ENCODE measurements around the gene ZNF496.
A peak's percentile ranks its signal among the peaks of the same experiment; 100 is the strongest.
"Not testable (repeated sequence)": the region's sequence is repeated elsewhere in the genome, so short reads cannot be mapped to it uniquely, and the experiment has no call there.

Gene ZNF496

DNA sequence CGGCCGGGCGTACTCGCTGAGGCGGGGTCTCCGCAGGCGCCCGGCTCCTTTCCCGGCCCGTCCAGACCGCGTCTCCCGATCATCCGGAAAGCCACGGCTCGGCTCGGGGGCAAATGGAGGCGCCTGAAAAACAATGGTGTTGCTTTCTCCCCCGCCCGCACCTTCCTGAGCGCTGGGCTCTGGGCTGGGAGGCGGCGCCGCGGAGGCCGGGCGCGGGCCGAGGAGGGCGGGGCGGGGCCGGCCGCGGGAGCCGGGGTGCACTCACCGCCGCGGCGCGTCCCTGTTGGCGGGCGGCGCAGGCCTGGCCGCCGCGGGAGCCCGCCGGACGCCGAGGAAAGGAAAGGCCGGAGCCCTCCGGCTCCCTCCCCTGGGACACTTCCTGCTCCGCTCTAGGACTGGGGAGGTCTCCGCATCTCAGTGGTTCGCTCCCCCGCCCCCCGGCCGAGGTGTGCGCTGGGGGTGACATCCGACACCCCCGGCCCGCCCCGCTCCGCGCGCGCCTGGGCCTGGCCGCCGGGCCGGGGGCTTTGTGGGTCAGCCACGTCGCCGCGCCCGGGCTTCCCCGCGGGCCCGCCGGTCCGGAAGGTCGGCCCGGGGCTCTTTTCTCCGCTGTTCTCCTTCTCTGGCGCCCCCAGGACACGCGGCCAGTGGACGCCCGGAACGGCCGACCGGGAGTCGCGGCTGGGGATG is at the start of gene ZNF496:
TSS of gene ZNF496 (minus strand) at position 343 of the 690 bp plus-strand sequence. CDS start 2,289 bp downstream, outside the sequence.
- DNase-seq (ENCODE audit: insufficient read length, low spot score) (peak; percentile 97), FAIRE-seq (no peak)

DNA sequence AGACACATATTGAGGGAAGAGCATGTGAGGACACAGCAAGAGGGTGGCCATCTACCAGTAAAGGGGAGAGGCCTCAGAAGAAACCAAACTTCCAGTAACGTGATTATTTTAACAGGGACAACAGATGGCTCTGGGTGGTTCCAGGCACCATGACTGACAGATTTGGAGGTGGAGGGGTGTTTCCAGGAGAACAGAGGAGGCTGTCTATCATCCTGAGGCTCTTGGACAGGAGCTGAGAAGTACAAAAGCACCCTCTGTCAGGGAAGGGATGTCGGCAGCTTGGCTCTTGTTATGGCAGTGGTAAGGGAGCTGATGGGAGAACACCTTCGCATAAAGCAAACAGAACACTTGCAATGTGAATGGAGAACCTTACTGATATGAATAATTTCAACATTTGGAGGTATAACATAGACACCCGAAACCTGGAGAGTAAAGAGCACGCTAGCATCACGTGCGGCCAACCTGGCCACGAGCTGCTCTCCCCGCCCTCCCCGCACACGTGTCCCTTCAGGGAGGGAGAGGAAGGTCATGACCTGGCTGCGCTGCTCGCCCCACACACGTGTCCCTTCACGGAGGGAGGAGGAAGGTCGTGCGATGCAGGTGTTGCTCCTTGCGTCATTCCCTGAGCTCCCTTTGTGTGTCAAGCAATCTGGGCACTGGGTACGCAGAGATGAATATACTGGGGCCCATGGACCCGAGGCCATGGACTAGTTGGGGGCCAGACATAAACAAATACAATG is 46.8 kb upstream of the ZNF496 start:
- no peak for FAIRE-seq
- no peak for DNase-seq (ENCODE audit: insufficient read length, low spot score)

DNA sequence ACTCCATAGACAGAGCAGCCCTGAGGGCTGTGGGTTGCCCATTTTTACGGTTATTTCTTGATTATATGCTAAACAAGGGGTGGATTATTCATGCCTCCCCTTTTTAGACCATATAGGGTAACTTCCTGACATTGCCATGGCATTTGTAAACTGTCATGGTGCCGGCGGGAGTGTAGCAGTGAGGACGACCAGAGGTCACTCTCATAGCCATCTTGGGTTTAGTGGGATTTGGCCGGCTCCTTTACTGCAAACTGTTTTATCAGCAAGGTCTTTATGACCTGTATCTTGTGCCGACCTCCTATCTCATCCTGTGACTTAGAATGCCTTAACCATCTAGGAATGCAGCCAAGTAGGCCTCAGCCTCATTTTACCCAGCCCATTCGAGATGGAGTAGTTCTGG is 46.0 kb upstream of the ZNF496 start:
- not testable (repeated sequence) for DNase-seq (ENCODE audit: insufficient read length, low spot score); FAIRE-seq

DNA sequence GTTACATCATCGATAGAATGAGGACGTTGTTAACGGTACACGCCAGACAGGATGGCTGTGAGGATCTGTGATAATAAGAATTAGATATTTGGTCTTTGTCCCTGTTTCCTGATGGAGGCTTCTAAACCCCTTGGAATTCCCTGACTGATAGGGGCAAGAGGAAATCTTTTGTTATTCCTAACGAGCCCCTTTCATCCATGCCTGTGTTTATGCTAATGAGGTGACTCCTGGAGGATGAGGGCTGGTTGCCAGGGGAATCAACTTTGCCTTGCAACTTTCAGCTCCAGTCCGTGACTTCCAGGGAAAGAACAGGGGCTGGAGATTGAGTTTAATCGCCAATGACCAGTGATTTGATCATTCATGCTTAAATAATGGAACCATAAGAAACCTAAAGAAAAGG is 45.0 kb upstream of the ZNF496 start:
- no peak for FAIRE-seq
- no peak for DNase-seq (ENCODE audit: insufficient read length, low spot score)

GRCh38 chr1:247375747-247376146 is 44.1 kb upstream of the ZNF496 start:
- DNase-seq (ENCODE audit: insufficient read length, low spot score) (no peak), FAIRE-seq (no peak)

DNA sequence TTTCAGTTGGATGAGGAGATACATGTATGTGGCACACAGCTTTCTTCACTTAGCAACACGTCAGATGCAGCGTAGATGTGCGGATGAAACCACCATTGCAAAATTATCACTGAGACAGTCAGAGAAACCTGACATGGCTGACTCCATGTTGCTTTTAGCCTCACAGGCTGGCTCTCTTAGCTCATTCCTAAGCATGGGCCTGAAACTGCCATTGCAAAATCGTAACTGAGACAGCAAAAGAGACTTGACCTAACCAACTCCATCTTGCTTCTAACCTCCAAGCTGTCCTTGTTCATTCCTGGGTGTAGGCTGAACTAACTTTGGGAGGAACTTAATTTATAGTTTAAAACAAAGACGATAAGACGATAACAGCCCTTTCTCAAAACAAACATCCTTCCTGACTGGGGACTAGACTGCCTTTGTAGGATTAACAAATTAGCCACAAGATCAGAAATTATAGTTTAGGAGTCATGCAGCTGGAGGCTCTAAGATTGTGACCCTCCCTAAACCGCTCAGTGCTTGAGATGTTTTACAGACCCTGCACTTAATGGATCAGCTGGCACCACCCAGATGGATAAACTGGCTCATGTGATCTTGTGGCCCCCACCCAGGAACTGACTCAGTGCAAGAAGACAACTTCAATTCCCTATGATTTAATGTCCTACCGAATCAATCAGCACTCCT is 43.1 kb upstream of the ZNF496 start:
- FAIRE-seq; DNase-seq (ENCODE audit: insufficient read length, low spot score): not testable (repeated sequence)

DNA sequence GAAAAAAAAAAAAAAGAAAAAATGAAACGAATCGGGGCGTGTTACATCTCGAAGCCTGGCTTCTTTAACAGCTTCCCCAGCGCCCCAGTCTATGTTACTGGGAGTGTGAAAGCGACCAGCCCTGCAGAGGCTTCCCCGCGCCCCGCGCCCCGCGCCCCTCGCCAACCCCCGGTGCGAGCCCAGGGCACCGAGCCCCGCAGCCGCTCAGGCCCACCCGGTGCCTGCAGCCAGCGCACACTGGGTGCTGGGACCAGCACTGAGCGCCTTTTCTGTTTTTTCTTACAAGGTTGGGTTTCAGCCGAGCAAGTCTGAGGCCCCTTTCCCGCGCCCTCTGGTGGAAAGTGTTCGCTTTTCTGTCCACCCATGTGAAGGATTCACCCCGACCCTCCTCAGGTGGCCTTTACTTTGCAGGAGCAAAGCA is 42.1 kb upstream of the ZNF496 start:
- DNase-seq (ENCODE audit: insufficient read length, low spot score) = no peak
- no peak for FAIRE-seq

GRCh38 chr1:247371801-247372259 is 40.2 kb upstream of the ZNF496 start:
- FAIRE-seq (no peak), DNase-seq (ENCODE audit: insufficient read length, low spot score) (no peak)

DNA sequence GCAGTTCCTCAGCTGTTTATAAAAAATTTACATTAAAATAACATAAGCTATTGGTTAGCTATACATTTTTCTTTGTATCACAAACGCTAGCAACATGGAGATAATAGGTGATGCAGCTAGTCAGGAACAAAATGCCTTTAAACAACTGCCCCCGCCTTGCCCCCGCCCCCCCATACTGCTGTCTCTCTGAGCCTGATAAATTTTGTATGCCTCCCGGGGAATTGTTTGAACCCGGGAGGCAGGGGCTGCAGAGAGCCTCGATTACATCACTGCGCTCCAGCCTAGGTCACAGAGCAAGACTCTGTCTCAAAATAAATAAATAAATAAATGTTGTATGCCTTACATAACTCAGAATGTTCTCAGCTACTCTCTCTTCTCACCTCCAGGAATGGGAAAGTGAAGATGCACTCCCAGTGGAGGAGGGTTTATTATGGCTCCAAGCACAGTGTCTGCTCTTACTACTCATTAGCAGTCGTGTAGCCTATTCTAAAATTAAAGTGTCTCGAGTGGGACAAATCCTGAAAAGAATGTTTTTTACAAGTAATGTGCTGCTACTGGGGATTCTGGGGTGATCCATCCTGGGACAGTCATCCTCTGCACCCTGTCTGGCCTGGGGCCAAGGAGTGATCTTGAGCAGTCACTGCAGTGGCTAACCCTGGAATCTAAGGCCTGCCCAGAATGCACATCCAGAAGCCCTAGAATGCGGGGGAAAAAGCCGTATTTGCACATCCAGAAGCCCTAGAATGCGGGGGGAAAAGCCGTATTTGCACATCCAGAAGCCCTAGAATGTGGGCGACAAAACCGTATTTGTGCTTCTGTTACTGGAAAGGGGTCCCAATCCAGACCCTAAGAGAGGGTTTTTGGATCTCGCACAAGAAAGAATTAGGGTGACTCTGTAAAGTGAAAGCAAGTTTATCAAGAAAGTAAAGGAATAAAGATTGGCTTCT is 39.4 kb upstream of the ZNF496 start:
- DNase-seq (ENCODE audit: insufficient read length, low spot score) (no peak), FAIRE-seq (no peak)

DNA sequence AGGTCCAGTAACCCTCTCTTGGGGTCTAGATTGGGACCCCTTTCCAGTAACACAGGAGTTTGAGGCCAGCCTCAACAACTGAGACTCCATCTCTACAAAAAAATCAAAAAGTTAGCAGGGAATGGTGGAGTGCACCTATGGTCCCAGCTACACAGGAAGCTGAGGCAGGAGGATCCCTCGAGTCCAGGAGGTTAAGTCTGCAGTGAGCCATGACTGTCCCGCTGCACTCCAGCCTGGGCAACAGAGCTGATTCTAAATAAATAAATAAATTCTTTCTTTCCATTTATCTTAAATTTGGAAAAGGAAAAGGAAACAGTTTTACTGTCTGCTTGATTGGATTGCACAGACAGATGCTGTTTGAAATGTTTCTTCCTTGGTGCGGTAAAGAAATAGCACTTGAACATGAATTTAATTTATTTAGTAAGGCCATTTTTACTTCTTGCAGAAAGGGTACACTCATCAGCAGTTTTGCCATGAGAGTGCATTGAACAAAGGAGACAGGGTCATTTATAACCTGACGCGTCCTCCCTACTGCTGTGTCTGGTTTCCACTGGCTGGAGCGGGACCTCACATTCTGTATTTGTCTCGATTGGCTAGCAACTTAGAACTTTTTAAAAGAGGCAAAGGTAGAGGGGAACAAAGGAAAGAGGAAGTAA is 37.0 kb upstream of the ZNF496 start:
- DNase-seq (ENCODE audit: insufficient read length, low spot score) = no peak
- no peak for FAIRE-seq

DNA sequence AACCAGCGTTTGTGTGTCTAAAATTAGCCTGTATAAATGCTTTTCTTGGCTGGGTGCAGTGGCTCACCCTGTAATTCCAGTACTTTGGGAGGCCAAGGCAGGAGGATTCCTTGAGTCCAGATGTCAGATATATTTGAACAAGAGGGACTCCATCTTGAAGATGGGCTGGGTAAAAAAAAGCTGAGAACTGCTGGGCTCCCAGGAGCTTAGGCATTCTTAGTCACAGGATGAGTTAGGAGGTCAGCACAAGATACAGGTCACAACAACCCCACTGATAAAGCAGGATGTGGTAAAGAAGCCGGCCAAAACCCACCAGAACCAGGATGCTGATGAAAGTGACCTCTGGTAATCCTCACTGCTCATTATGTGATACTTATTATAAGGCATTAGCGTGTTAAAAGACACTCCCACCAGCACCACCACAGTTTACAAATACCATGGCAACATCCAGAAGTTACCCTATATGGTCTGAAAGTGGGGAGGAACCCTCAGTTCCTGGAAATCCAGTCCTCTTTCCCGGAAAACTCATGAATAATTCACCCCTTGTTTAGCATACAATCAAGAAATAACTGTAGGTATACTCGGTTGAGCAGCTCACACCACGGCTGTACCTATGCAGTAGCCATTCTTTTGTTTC is 36.2 kb upstream of the ZNF496 start:
- no peak for DNase-seq (ENCODE audit: insufficient read length, low spot score)
- no peak for FAIRE-seq

DNA sequence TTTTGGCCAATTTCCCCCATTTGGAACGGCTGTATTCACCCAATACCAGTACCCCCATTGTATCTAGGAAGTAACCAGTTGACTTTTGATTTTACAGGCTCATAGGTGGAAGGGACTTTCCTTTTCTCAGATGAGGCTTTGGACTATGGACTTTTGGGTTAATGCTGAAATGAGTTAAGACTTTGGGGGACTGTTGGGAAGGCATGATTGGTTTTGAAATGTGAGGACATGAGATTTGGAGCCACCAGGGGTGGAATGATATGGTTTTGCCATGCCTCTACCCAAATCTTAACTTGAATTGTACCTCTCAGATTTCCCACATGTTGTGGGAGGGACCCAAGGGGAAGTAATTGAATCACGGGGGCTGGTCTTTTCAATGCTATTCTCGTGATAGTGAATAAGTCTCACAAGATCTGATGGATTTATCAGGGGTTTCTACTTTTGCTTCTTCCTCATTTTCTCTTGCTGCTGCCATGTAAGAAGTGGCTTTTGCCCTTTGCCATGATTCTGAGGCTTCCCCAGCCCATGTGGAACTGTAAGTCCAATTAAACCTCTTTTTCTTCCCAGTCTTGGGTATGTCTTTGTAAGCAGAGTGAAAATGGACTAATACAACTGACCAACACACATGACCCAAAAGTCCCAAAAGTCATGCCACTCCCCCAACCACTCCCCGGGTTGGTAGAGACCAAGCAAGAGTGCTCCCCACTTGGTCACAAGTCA is 35.4 kb upstream of the ZNF496 start:
- FAIRE-seq (no peak), DNase-seq (ENCODE audit: insufficient read length, low spot score) (no peak)

- DNase-seq (ENCODE audit: insufficient read length, low spot score); FAIRE-seq: not testable (repeated sequence)
These were observed 34.7 kb upstream of the ZNF496 start for GRCh38 chr1:247366345-247366744.

DNA sequence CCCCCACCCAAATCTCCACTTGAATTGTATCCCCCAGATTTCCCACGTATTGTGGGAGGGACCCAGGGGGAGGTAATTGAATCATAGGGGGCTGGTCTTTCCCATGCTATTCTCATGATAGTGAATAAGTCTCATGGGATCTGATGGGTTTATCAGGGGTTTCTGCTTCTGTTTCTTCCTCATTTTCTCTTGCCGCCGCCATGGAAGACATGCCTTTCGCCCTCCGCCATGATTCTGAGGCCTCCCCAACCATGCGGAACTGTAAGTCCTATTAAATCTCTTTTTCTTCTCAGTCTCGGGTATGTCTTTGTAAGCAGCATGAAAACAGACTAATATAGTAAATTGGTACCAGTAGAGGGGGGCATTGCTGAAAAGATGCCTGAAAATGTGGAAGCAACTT is 33.4 kb upstream of the ZNF496 start:
- no peak for DNase-seq (ENCODE audit: insufficient read length, low spot score)
- FAIRE-seq = no peak

GRCh38 chr1:247363000-247363399 is 31.3 kb upstream of the ZNF496 start:
- not testable (repeated sequence) for FAIRE-seq; DNase-seq (ENCODE audit: insufficient read length, low spot score)

GRCh38 chr1:247362153-247362552 is 30.5 kb upstream of the ZNF496 start:
- DNase-seq (ENCODE audit: insufficient read length, low spot score) = no peak
- no peak for FAIRE-seq

DNA sequence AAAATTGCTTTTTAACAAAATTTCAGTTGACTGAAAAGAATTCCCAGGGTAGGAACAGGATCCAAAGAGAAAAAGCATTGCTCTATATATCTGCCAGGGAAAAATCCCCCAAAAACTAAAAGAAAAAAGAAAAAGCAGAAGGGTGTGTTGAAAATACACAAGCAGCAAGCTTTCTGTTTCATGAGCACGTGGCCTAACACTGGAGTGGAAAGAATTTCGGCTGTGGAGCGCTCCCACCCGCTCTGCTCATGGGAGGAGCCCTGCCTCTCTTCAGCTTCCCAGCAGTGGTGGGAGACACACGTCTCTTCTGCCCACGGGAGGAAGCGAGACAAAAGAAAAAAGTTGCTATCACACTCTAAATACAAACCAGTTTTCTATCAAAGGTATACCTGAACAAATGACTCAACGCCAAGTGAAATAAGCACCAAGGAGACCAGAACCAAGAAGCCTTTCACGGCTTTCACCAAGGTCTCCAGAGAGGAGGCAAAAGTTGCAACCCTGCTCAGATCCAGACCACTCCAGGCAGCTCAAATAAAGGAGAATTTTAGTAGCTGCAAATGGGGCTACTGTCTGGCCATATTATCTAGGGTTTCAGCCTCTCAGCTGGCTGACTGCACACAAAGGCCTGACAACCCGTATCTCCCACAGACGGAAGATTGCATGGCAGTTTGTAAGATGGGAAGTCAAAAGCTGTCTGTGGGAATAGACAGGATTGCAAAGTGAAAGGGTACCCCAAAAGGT is 29.5 kb upstream of the ZNF496 start:
- no peak for FAIRE-seq
- no peak for DNase-seq (ENCODE audit: insufficient read length, low spot score)
